Astrocyte (in vitro differentiated cells and primary cell): ENCODE measurements around the gene CARD11. TPM values are rescaled to one million over a fixed set of nuclear protein-coding genes. Genes with fewer than 3 reads are reported as not detected.

Experiments
- DNase-seq: peaks from one replicate; pipeline ENCODE4 v3.0.0-alpha.2; 2010; ENCODE audit warnings: low read depth
- FAIRE-seq: peaks from 2 replicates; lab custom pipeline; 2011; peaks lifted over from hg19 to GRCh38; lab: Jason Lieb, UNC
- H2AFZ ChIP-seq: 2 replicates; pipeline ENCODE4 v1.6.0; 2012; ENCODE audit warnings: low read depth, low read length, inconsistent platforms
- H3K27ac ChIP-seq: 2 replicates; pipeline ENCODE4 v1.5.1; 2011; ENCODE audit warnings: low read depth, low read length, inconsistent platforms
- H3K27me3 ChIP-seq: 2 replicates; pipeline ENCODE4 v1.6.0; 2011; ENCODE audit warnings: low read length, inconsistent platforms; ENCODE audit not compliant: insufficient read depth
- H3K36me3 ChIP-seq: 2 replicates; pipeline ENCODE4 v1.5.1; 2011; ENCODE audit warnings: low read length, inconsistent platforms; ENCODE audit not compliant: insufficient read depth
- H3K4me1 ChIP-seq: 2 replicates; pipeline ENCODE4 v1.5.1; 2011; ENCODE audit warnings: low read length, inconsistent platforms; ENCODE audit not compliant: insufficient read depth
- H3K4me2 ChIP-seq: 2 replicates; pipeline ENCODE4 v1.6.0; 2012; ENCODE audit warnings: low read length, inconsistent platforms
- H3K4me3 ChIP-seq: 2 replicates; pipeline ENCODE4 v1.5.1; 2011; ENCODE audit warnings: low read depth, mild to moderate bottlenecking, low read length, inconsistent platforms; ENCODE audit not compliant: insufficient read depth
- H3K79me2 ChIP-seq: 2 replicates; pipeline ENCODE4 v1.6.0; 2012; ENCODE audit warnings: mild to moderate bottlenecking, low read length, inconsistent platforms; ENCODE audit not compliant: insufficient read depth
- H3K9ac ChIP-seq: 2 replicates; pipeline ENCODE4 v1.6.0; 2012; ENCODE audit warnings: mild to moderate bottlenecking, low read length, inconsistent platforms
- H3K9me3 ChIP-seq: 2 replicates; pipeline ENCODE4 v1.5.1; 2012; ENCODE audit warnings: low read depth, mild to moderate bottlenecking, low read length, inconsistent platforms; ENCODE audit not compliant: insufficient read depth
- H4K20me1 ChIP-seq: 2 replicates; pipeline ENCODE4 v1.6.0; 2012; ENCODE audit warnings: low read length, inconsistent platforms; ENCODE audit not compliant: insufficient read depth
- H3K27ac Mint-ChIP-seq: one replicate; pipeline ENCODE4 v1.8.0; 2021; ENCODE audit warnings: mild to moderate bottlenecking, mixed read lengths; ENCODE audit not compliant: unreplicated experiment
- H3K27me3 Mint-ChIP-seq: one replicate; pipeline ENCODE4 v1.8.0; 2021; ENCODE audit warnings: low read depth, mixed read lengths; ENCODE audit not compliant: unreplicated experiment
- H3K36me3 Mint-ChIP-seq: one replicate; pipeline ENCODE4 v1.8.0; 2021; ENCODE audit warnings: low read depth, mixed read lengths; ENCODE audit not compliant: unreplicated experiment
- H3K4me1 Mint-ChIP-seq: one replicate; pipeline ENCODE4 v1.8.0; 2021; ENCODE audit warnings: low read depth, mixed read lengths; ENCODE audit not compliant: unreplicated experiment
- H3K4me3 Mint-ChIP-seq: one replicate; pipeline ENCODE4 v1.8.0; 2021; ENCODE audit warnings: mild to moderate bottlenecking, moderate library complexity, mixed read lengths; ENCODE audit not compliant: unreplicated experiment
- H3K9me3 Mint-ChIP-seq: one replicate; pipeline ENCODE4 v1.8.0; 2021; ENCODE audit warnings: mild to moderate bottlenecking, mixed read lengths; ENCODE audit not compliant: unreplicated experiment
- EZH2 ChIP-seq: IDR thresholded peaks from 2 replicates; pipeline ENCODE4 v1.6.1; 2012; ENCODE audit warnings: mild to moderate bottlenecking, low read length, inconsistent platforms; ENCODE audit not compliant: insufficient read depth
- total RNA-seq: library from RNA; stranded (reverse); gene quantifications from 2 replicates; pipeline ENCODE4 v1.2.1, GENCODE V29; 2021
- TF ChIP-seq, protein P1 (sequence below): IDR thresholded peaks from 2 replicates; pipeline ENCODE4 v1.5.1; 2011; ENCODE audit warnings: low read depth, mild to moderate bottlenecking, inconsistent platforms, low read length, moderate library complexity; ENCODE audit not compliant: insufficient read depth

The CARD11 gene
- total RNA-seq, 1 donor from 2014 or later, result 9.5 TPM

- H3K27ac Mint-ChIP-seq, result no peak overlapping the region
Measured at GRCh38 chr7:2993396-2993795, 50.3 kb downstream of the CARD11 start.

DNA sequence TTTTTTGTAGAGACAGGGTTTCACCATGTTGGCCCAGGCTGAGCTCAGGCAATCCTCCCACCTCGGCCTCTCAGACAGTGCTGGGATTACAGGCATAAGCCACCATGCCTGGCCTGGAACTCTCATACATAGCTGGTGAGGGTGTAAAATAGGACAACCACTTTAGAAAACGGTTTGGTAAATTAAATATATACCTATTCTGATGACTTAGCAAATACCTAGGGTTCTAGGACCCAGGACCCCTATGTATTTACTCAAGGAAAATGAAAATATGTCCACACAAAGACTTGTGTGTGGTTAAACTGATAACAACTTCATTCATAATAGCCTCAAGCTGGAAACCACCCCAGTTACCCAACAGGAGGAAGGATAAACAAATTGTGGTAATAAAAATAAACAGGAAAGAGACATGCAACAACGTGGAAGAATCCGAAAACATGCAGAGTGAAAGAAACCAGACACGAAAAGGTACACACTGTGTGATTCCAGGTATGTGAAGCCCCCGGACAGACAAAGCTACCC is 52.7 kb downstream of the CARD11 start:
- H3K27me3 Mint-ChIP-seq, result peaks cover 4% of the 10 kb centered on the region
- no peak overlapping the region for H3K27ac ChIP-seq
- no peak overlapping the region for H3K9ac ChIP-seq
- no peak overlapping the region for H3K27ac Mint-ChIP-seq
- H3K79me2 ChIP-seq, result no peaks in the 10 kb centered on the region
- H4K20me1 ChIP-seq, result no peaks in the 10 kb centered on the region
- peaks cover 19% of the 10 kb centered on the region for H3K36me3 Mint-ChIP-seq
- no peaks in the 10 kb centered on the region for H3K4me1 Mint-ChIP-seq
- FAIRE-seq, result no peak
- no peaks in the 10 kb centered on the region for H3K4me1 ChIP-seq
- H3K4me3 Mint-ChIP-seq, result no peak overlapping the region
- H3K36me3 ChIP-seq, result no peaks in the 10 kb centered on the region
- no peak overlapping the region for H2AFZ ChIP-seq
- no peak for DNase-seq
- peaks cover 3% of the 10 kb centered on the region for H3K9me3 ChIP-seq
- TF ChIP-seq, protein P1, sequence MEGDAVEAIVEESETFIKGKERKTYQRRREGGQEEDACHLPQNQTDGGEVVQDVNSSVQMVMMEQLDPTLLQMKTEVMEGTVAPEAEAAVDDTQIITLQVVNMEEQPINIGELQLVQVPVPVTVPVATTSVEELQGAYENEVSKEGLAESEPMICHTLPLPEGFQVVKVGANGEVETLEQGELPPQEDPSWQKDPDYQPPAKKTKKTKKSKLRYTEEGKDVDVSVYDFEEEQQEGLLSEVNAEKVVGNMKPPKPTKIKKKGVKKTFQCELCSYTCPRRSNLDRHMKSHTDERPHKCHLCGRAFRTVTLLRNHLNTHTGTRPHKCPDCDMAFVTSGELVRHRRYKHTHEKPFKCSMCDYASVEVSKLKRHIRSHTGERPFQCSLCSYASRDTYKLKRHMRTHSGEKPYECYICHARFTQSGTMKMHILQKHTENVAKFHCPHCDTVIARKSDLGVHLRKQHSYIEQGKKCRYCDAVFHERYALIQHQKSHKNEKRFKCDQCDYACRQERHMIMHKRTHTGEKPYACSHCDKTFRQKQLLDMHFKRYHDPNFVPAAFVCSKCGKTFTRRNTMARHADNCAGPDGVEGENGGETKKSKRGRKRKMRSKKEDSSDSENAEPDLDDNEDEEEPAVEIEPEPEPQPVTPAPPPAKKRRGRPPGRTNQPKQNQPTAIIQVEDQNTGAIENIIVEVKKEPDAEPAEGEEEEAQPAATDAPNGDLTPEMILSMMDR, result no peak
- TF ChIP-seq EZH2, result no peak
- no peak overlapping the region for H3K4me2 ChIP-seq
- peaks cover 25% of the 10 kb centered on the region for H3K9me3 Mint-ChIP-seq
- no peak overlapping the region for H3K4me3 ChIP-seq
- H3K27me3 ChIP-seq, result no peaks in the 10 kb centered on the region

More at GRCh38 chr7:2993396-2993795, 50.3 kb downstream of the CARD11 start:
- peaks cover 6% of the 10 kb centered on the region for H3K9me3 ChIP-seq
- no peaks in the 10 kb centered on the region for H3K4me1 ChIP-seq
- H3K4me2 ChIP-seq, result no peak overlapping the region
- Mint-ChIP-seq H3K9me3 (peaks cover 24% of the 10 kb centered on the region), H3K36me3 (peaks cover 18% of the 10 kb centered on the region), H3K4me3 (no peak overlapping the region), H3K27me3 (peaks cover 2% of the 10 kb centered on the region), H3K4me1 (no peaks in the 10 kb centered on the region)
- H3K79me2 ChIP-seq, result no peaks in the 10 kb centered on the region
- no peak overlapping the region for H3K4me3 ChIP-seq
- no peaks in the 10 kb centered on the region for H3K36me3 ChIP-seq
- no peak overlapping the region for H2AFZ ChIP-seq
- no peak overlapping the region for H3K9ac ChIP-seq
- no peaks in the 10 kb centered on the region for H4K20me1 ChIP-seq
- no peak for FAIRE-seq
- TF ChIP-seq, protein P1, result no peak
- no peak for TF ChIP-seq EZH2
- H3K27me3 ChIP-seq, result no peaks in the 10 kb centered on the region
- H3K27ac ChIP-seq, result no peak overlapping the region
- DNase-seq, result no peak

DNA sequence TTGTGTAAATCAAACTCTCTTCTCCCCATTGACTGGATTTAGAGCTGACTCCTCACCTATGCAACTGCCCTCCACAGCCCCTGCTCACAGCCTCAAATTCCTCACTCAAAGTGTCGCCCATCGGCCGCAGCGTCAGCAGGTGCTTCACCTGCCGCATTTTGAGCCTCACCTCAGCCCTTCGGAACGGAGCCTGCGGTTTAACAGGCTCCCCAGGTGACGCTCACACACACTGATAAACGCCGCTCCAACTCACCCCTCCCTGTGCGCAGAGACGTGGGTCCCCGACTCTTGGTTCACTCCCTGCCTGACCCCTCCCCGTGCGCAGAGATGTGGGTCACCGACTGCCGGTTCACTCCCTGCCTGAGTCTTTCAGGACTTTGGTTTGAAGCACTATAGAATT is 57.1 kb downstream of the CARD11 start:
- Histone ChIP-seq H3K27me3 (no peaks in the 10 kb centered on the region), H3K9ac (no peak overlapping the region), H3K27ac (no peak overlapping the region), H3K79me2 (no peaks in the 10 kb centered on the region), H2AFZ (no peak overlapping the region), H4K20me1 (no peaks in the 10 kb centered on the region), H3K9me3 (no peaks in the 10 kb centered on the region), H3K4me3 (no peak overlapping the region), H3K4me2 (no peak overlapping the region), H3K36me3 (no peaks in the 10 kb centered on the region), H3K4me1 (no peaks in the 10 kb centered on the region)
- no peak for FAIRE-seq
- no peaks in the 10 kb centered on the region for H3K4me1 Mint-ChIP-seq
- peaks cover 2% of the 10 kb centered on the region for H3K27me3 Mint-ChIP-seq
- H3K4me3 Mint-ChIP-seq, result no peak overlapping the region
- TF ChIP-seq EZH2, result no peak
- TF ChIP-seq, protein P1, result no peak
- peaks cover 9% of the 10 kb centered on the region for H3K36me3 Mint-ChIP-seq
- H3K27ac Mint-ChIP-seq, result no peak overlapping the region
- no peak for DNase-seq
- peaks cover 13% of the 10 kb centered on the region for H3K9me3 Mint-ChIP-seq
